Large intestine (tissue), 3 donors: Measurements from ENCODE around the gene SLIT1. TPM values are rescaled to one million over a fixed set of nuclear protein-coding genes. Genes with fewer than 3 reads are reported as not detected.

Experiments
- DNase-seq, 2 donors: peaks; one replicate each; pipeline versions ENCODE4 v3.0.0 to v3.0.0-alpha.2; 2013
- H3K27ac ChIP-seq: one replicate; pipeline ENCODE4 v1.5.1; 2013; ENCODE audit warnings: low read length
- H3K27me3 ChIP-seq: 2 replicates; pipeline ENCODE4 v1.6.1; 2013; ENCODE audit warnings: low read length; ENCODE audit not compliant: control insufficient read depth, insufficient read depth
- H3K36me3 ChIP-seq: 2 replicates; pipeline ENCODE4 v1.6.1; 2013; ENCODE audit warnings: low read length; ENCODE audit not compliant: control insufficient read depth, insufficient read depth
- H3K4me1 ChIP-seq: one replicate; pipeline ENCODE4 v1.6.1; 2013; ENCODE audit warnings: low read length; ENCODE audit not compliant: control insufficient read depth, insufficient read depth
- H3K4me3 ChIP-seq: one replicate; pipeline ENCODE4 v1.5.1; 2013; ENCODE audit warnings: low read length
- H3K9me3 ChIP-seq: one replicate; pipeline ENCODE4 v1.6.1; 2013; ENCODE audit warnings: mild to moderate bottlenecking, low read depth, low read length, moderate library complexity; ENCODE audit not compliant: control insufficient read depth
- WGBS: methylation state at CpG from one replicate; pipeline ENCODE4 v1.1.5; 2013; ENCODE audit warnings: low lambda C conversion rate; ENCODE audit not compliant: insufficient coverage; 5-methylcytosine and 5-hydroxymethylcytosine counted together
- polyA plus RNA-seq: library from polyadenylated mRNA; unstranded; fragments of 120-200 nt; gene quantifications from one replicate; pipeline ENCODE4 v1.2.1, GENCODE V29; 2013

The SLIT1 gene
- polyA plus RNA-seq, 1 donor: 1.6 TPM

DNA sequence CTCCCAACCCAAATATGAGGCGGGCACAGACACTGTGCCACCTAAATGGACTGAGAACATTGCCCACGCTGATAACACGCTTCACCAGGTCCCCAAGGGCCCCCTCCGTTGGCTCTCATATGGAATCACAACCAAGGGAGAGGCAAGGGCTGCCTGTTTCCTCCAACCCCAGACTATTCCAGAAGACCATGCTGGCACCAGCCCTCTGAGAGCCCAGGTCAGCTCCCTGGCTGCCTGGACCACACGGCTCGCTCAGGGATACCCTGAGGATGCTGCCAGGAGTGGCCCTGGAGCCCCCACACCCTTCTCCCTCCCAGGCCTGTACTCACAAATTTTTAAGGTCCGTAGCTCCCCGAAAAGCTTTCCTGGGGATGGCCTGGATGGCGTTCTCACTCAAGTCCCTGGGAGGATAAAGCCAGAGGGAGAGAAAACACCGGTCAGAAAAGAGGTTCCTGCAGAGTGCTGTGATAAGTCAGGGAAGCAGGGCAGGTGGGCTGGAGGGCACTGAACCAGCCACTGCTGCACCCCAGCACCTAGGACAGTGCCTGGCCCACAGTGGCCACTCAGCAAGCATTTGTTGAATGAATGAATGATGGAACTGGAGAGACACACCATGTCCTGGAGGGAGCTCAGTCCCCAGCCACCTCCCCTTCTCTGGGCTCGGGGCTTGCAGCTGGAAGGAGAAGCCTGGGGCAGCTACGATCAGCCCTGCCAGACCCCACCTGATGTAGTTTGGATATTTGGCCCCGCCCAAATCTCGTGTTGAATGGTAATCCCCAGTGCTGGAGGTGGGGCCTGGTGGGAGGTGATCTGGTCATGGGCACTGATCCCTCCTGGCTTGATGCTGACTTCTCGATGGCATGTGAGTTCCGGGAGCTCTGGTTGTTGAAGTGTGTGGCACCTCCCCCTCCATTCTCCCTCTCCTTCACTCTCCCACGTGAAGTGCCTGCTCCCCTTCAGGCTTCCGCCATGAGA, 119.8 kb downstream of the SLIT1 start:
- WGBS: 40% methylated on average over 1 of the region's 18 CpGs
- Histone ChIP-seq H3K4me1 (no peaks in the 10 kb centered on the region), H3K36me3 (no peaks in the 10 kb centered on the region), H3K27me3 (peaks cover 8% of the 10 kb centered on the region), H3K4me3 (no peak overlapping the region), H3K27ac (no peak overlapping the region), H3K9me3 (no peaks in the 10 kb centered on the region)
- no peak for DNase-seq

DNA sequence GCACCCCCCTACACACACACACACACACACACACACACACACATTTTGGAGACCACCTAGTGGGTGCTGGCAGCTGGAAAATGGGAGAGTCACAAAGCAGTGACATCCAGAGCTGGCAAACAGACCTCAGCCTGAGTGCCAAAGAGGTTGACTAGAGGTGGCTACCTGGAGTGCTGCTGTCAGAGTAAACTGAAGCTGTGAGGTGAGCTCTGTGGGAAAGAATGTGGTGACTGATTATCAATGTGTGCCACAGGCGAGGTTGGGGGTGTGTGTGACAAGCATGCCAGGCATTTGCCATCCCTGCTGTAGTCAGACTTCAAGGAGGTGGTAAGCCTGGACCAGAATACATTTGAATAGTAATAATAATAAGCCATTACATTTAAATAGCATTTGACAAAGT, 120.6 kb downstream of the SLIT1 start:
- Histone ChIP-seq H3K4me1 (no peaks in the 10 kb centered on the region), H3K27me3 (peaks cover 7% of the 10 kb centered on the region), H3K4me3 (no peak overlapping the region), H3K36me3 (no peaks in the 10 kb centered on the region), H3K27ac (no peak overlapping the region), H3K9me3 (no peaks in the 10 kb centered on the region)
- no peak for DNase-seq
- no CpG with 5 or more reads among the region's 1 CpG for WGBS

DNA sequence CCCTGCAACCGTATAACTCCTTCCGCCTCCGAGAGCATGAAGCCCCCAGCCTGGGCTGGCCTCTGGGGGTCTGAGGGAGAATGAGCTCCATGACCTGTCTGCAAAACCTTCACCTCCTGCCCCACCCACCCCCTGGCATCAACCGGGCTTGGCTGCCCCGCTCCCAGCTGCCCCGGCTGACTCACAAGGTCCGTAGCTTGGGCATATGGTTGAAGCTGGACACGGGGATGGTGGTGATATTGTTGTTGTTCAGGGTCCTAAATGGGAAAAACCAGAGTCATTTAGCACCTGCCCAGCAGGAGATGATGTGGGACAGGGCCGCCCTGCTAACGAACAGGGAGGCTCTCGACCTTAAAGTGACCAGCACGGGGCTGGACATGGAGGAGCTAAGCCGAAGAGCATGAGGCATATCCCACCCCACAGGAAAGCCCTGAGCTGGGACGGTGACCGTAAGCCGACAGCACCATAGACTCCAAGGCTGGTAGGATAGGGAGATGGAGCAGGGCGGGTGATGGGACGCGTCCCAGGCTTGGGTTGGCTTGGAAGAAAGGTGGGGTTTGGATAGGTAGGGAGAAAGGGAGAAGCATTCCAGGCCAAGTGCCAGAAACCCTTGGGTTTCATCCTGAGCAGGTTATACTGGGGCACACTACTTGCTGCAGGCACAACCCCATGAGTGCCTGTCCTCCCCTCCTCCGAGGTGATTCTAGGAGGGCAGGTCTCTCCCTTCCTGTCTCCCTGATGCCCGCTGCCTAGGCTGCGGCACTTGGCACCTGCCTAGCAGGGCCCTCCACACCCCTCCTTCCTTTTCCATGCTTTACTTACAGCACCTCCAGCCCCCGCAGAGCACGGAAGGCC, 121.5 kb downstream of the SLIT1 start:
- Histone ChIP-seq H3K27me3 (no peaks in the 10 kb centered on the region), H3K9me3 (no peaks in the 10 kb centered on the region), H3K27ac (no peak overlapping the region), H3K4me1 (no peaks in the 10 kb centered on the region), H3K4me3 (no peak overlapping the region), H3K36me3 (no peaks in the 10 kb centered on the region)
- WGBS: no CpG with 5 or more reads among the region's 24 CpGs
- DNase-seq: no peak

DNA sequence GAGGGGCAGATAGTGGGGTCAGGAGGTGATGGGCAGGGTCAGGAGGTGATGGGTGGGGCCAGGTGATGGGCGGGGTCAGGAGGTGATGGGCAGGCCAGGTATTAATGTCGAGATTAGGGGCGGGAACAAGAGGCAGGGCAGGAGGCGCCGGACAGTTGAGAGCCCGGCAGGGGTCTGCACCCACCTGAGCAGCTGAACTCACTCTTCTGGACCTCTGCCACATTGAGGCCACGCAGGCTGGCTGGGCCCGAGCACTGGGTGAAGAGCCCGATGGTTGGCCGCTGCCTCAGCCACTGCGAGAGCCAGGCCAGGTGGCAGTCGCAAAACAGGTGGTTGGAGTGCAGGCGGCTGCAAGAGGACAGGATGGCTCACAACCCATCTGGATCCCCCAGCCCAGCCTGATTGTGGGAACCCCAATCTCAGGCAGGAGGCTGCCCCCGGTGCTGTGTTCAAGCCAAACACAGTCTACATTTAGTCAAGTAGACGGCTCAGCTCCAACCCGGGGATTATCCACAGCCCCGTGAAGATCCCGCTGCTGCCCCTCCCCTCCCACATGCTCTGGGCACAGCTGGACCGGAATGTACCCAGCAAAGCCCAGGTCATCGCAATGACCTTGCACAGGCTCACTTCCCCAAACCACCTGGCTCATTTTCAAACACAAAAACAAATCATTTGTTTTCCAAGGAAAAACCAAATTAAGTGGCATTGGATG, 122.3 kb downstream of the SLIT1 start:
- no CpG with 5 or more reads among the region's 20 CpGs for WGBS
- no peaks in the 10 kb centered on the region for H3K9me3 ChIP-seq
- no peak overlapping the region for H3K4me3 ChIP-seq
- H3K27ac ChIP-seq: no peak overlapping the region
- H3K4me1 ChIP-seq: no peaks in the 10 kb centered on the region
- no peak for DNase-seq
- H3K27me3 ChIP-seq: no peaks in the 10 kb centered on the region
- no peaks in the 10 kb centered on the region for H3K36me3 ChIP-seq

DNA sequence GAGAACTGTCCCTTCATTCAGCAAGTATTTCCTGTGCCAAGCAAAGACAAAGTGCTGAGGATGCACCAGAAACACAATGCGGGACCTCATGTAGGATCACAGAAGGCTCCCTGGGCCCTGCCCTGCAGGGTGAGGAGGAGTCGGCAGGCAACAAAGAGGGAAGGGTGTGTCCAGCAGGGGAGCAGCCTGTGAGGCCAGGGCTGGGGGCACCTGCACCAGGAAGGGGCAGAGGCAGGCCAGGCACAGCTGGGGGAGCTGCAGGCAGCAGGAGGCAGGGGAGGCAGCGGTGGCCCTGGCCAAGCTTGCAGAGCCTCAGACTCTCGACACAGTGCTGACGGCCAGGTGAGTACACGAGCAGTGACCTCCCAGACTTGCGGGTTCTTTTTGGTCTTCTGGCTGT, 123.3 kb downstream of the SLIT1 start:
- Histone ChIP-seq H3K27me3 (no peaks in the 10 kb centered on the region), H3K36me3 (no peaks in the 10 kb centered on the region), H3K4me1 (no peaks in the 10 kb centered on the region), H3K9me3 (no peaks in the 10 kb centered on the region), H3K4me3 (no peak overlapping the region), H3K27ac (no peak overlapping the region)
- DNase-seq: no peak
- WGBS: no CpG with 5 or more reads among the region's 7 CpGs

DNA sequence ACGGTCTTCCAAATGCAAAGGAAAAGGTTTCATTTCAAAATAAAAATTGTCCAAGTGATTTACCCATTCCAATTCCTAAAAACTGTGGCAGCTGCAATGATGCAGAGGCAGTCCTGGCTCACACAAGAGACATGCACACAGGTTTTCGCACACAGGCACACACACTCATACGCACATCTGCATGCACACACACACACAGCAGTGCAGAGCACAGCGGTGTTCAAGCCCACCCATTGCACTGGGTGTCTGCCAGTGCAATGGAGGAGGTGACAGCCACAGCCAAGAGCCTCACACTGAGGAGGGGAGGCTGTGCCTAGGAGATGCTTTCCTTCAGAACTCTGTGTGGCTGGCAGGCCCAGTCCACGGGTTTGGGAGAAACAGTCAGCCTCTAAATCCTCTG, 123.7 kb downstream of the SLIT1 start:
- no peak for DNase-seq
- Histone ChIP-seq H3K4me3 (no peak overlapping the region), H3K27me3 (no peaks in the 10 kb centered on the region), H3K27ac (no peak overlapping the region), H3K4me1 (no peaks in the 10 kb centered on the region), H3K36me3 (no peaks in the 10 kb centered on the region), H3K9me3 (no peaks in the 10 kb centered on the region)
- no CpG with 5 or more reads among the region's 5 CpGs for WGBS

DNA sequence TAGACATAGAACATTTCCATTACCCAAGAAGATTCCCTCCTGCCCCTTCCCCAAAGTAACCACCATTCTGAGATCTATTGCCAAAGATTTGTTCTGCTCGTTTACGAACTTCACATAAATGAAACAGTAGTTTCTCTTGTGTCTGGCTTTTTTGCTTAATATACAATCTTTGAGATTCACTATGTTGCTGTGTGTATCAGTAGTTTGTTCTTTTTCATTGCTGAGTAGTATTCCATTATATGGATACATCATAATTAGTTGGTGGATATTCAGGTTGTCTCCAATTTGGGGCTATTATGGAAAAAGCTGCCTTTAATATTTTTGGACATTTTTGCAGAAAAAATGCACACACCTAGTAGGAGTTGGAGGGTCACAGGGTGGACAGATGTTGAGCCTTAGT, 124.3 kb downstream of the SLIT1 start:
- no peak overlapping the region for H3K27ac ChIP-seq
- no peaks in the 10 kb centered on the region for H3K27me3 ChIP-seq
- H3K4me1 ChIP-seq: no peaks in the 10 kb centered on the region
- H3K4me3 ChIP-seq: no peak overlapping the region
- WGBS: 100% methylated on average over 2 of the region's 2 CpGs
- no peaks in the 10 kb centered on the region for H3K36me3 ChIP-seq
- DNase-seq: no peak
- no peaks in the 10 kb centered on the region for H3K9me3 ChIP-seq

DNA sequence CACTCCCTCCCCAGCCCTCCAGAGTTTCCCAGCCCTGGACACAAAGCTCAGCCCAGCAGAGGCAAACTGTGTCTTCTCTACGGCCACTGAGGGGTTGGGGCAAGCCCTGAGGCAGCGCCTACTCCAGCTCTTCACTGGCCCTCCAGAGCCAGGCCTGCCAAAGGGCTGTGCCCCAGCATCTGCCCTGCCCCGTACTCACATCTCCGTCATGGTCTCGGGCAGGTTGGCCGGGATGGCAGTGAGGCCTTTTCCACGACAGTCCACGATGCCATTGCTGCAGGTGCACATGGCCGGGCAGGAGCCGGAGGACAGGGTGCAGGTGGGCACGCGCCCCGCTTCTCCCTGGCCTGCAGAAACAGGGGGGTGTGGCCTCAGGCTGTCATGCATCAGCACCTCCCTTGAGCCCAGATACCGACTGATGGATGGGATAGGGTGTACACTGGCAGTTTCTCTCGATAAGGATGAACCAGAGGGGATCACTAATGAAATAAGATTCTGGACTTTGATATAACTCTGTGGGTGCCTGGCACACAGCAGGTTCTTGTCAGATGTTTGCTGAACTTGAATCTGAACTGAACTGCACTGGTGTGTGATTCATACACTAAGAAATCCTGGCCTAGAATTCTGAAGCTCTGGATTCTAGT, 125.2 kb downstream of the SLIT1 start:
- DNase-seq: no peak

DNA sequence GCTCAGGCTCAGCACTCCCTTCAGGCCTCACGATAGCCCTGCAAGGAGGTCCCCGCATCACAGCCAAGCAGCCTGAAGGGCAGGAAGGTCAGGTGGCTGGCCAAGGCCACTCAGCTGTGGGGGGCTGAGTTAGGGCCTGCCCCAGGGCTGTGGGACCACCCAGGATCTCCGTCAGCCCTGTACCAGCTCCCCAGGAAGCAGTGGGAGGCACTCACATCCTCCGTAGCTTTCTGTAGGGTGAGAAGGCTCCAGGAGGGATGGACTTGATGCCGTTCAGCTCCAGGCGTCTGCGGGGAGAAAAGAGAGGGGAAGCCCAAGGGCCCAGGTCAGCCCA, 125.9 kb downstream of the SLIT1 start:
- no peak for DNase-seq

More for the DNA sequence above, 125.2 kb downstream of the SLIT1 start:
- no peak overlapping the region for H3K4me3 ChIP-seq
- WGBS: 29% methylated on average over 1 of the region's 15 CpGs
- no peaks in the 10 kb centered on the region for H3K9me3 ChIP-seq
- no peak overlapping the region for H3K27ac ChIP-seq
- H3K36me3 ChIP-seq: no peaks in the 10 kb centered on the region
- H3K27me3 ChIP-seq: no peaks in the 10 kb centered on the region
- H3K4me1 ChIP-seq: no peaks in the 10 kb centered on the region

More for the DNA sequence above, 125.9 kb downstream of the SLIT1 start:
- Histone ChIP-seq H3K36me3 (no peaks in the 10 kb centered on the region), H3K27ac (no peak overlapping the region), H3K9me3 (no peaks in the 10 kb centered on the region), H3K4me3 (no peak overlapping the region), H3K27me3 (no peaks in the 10 kb centered on the region), H3K4me1 (no peaks in the 10 kb centered on the region)
- WGBS: no CpG with 5 or more reads among the region's 7 CpGs
